ENCODE data around the gene GNAQ.

DNA sequence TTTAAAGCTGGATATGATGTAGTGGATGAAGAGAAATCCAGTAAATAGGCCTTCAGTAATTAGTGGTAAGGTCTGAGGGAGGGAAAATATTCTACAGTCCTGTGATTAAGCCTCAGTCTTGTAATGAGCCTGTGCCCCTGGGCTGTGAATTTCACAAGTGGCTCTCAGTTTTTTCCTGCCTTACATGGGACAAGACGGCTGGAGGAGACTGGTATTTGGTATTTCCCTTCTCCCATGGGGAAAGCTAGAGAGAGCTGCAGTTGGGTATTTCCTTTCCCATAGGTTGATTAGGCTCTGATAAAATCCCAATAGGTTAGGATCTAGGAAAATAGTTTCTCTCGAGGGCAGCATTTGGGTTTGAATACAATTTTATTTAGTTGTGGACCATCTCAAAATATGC, 321.3 kb downstream of the GNAQ start:
- TF ChIP-seq, protein P1, sequence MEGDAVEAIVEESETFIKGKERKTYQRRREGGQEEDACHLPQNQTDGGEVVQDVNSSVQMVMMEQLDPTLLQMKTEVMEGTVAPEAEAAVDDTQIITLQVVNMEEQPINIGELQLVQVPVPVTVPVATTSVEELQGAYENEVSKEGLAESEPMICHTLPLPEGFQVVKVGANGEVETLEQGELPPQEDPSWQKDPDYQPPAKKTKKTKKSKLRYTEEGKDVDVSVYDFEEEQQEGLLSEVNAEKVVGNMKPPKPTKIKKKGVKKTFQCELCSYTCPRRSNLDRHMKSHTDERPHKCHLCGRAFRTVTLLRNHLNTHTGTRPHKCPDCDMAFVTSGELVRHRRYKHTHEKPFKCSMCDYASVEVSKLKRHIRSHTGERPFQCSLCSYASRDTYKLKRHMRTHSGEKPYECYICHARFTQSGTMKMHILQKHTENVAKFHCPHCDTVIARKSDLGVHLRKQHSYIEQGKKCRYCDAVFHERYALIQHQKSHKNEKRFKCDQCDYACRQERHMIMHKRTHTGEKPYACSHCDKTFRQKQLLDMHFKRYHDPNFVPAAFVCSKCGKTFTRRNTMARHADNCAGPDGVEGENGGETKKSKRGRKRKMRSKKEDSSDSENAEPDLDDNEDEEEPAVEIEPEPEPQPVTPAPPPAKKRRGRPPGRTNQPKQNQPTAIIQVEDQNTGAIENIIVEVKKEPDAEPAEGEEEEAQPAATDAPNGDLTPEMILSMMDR (conservative IDR thresholded peaks at IDR 0.05): no peak
- no peak for TF ChIP-seq ZFX (IDR thresholded peaks at IDR 0.05)
